Memory B cell (primary cell): Measurements from ENCODE around the gene SHPK.

ENCODE experiments used
- ATAC-seq: fragments of 150-1000 bp; cut with Tn5 transposase; 2 replicates; pipeline ENCODE4 v1.10.0; 2021; ENCODE audit warnings: low read depth, mild to moderate bottlenecking, moderate library complexity
- DNase-seq, 2 donors: peaks; one replicate each; pipeline ENCODE4 v3.0.0; 2022; ENCODE audit warnings: low spot score in 2 of 2
- H3K27ac Mint-ChIP-seq: one replicate; pipeline ENCODE4 v1.8.0; 2022; ENCODE audit warnings: mild to moderate bottlenecking, moderate library complexity, mixed read lengths
- H3K27me3 Mint-ChIP-seq: one replicate; pipeline ENCODE4 v1.8.0; 2022; ENCODE audit warnings: mixed read lengths
- H3K36me3 Mint-ChIP-seq: one replicate; pipeline ENCODE4 v1.8.0; 2022; ENCODE audit warnings: mild to moderate bottlenecking, mixed read lengths
- H3K4me1 Mint-ChIP-seq: one replicate; pipeline ENCODE4 v1.8.0; 2022; ENCODE audit warnings: mixed read lengths
- H3K4me3 Mint-ChIP-seq: one replicate; pipeline ENCODE4 v1.8.0; 2022; ENCODE audit warnings: mild to moderate bottlenecking, moderate library complexity, mixed read lengths
- H3K9me3 Mint-ChIP-seq: one replicate; pipeline ENCODE4 v1.8.0; 2022; ENCODE audit warnings: mixed read lengths

Gene SHPK, protein sequence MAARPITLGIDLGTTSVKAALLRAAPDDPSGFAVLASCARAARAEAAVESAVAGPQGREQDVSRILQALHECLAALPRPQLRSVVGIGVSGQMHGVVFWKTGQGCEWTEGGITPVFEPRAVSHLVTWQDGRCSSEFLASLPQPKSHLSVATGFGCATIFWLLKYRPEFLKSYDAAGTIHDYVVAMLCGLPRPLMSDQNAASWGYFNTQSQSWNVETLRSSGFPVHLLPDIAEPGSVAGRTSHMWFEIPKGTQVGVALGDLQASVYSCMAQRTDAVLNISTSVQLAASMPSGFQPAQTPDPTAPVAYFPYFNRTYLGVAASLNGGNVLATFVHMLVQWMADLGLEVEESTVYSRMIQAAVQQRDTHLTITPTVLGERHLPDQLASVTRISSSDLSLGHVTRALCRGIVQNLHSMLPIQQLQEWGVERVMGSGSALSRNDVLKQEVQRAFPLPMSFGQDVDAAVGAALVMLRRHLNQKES

DNA sequence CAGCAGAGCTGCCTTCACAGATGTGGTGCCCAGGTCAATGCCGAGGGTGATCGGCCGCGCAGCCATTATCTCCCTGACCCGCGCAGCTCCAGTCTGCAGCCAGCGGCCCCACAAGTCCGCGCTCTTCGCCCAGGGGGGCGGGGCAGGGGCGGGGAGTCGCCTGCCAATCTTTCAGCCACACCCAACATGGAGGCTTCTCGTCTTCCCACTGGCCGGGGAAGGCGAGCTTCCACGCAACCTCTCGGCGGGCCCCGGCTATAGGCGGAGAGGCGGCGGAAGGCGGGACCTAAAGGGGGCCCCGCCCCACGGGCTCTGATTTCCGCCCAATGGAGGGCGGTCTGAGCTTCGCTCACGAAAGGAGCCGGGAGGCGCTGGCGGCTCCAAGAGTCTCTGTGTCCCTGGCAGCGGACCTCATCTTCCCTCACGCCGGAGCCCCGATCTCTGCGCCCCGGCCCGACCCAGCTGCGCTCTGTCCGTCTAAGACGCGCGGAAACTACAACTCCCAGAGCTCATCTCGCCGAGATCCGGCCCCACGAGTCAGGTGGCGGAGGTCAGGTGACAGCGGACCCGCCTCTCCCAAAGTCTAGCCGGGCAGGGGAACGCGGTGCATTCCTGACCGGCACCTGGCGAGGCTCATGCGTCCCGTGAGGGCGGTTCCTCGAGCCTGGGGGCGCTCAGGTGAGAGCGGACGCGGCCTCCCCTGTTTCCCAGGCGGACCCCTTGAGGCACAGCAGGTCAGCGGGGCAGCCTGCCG, at the start of gene SHPK, which contains the start of gene CTNS:
SHPK (minus strand) TSS at position 97 of the 754 bp plus-strand sequence; CDS start at position 66, 31 bp downstream.
CTNS (plus strand) TSS at position 607 of the 754 bp plus-strand sequence. CDS start 3,447 bp downstream, outside the sequence.
- Mint-ChIP-seq H3K36me3 (no peaks in the 10 kb centered on the region), H3K27me3 (no peaks in the 10 kb centered on the region), H3K4me3 (peak within 1 kb of the TSS; percentile 95), H3K9me3 (peaks cover 1% of the 10 kb centered on the region), H3K4me1 (peaks cover 25% of the 10 kb centered on the region), H3K27ac (peak within 1 kb of the TSS; percentile 96)
- ATAC-seq (peak; percentile 95), DNase-seq (peak; percentile 93 to 95)

DNA sequence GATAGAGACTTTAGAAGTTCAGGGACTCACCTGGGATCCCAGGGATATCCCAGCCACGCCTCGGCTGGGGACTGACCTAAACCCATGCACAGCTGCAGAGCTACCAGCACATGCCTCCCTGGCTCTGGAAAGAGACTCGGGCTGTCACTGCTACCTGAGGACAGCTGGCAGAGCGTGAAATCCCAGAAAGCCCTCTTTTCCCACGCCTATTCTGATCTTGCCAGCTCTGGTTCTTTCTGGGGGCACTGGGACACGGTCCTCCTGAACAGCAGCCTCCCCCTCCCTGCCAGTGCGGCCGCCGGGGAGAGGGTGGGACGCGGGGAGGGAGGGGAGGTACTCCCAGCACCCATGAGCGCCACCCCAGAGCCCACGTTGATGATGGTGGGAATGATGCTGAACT, 49.1 kb upstream of the SHPK start:
- no peaks in the 10 kb centered on the region for H3K9me3 Mint-ChIP-seq
- DNase-seq (peak in 1 of 2 donors; percentile 47), ATAC-seq (no peak)
- peaks cover 39% of the 10 kb centered on the region for H3K4me1 Mint-ChIP-seq
- H3K27ac Mint-ChIP-seq = peak overlapping the region; percentile 80
- H3K4me3 Mint-ChIP-seq = no peak overlapping the region
- peaks cover 29% of the 10 kb centered on the region for H3K36me3 Mint-ChIP-seq
- H3K27me3 Mint-ChIP-seq = no peaks in the 10 kb centered on the region

DNA sequence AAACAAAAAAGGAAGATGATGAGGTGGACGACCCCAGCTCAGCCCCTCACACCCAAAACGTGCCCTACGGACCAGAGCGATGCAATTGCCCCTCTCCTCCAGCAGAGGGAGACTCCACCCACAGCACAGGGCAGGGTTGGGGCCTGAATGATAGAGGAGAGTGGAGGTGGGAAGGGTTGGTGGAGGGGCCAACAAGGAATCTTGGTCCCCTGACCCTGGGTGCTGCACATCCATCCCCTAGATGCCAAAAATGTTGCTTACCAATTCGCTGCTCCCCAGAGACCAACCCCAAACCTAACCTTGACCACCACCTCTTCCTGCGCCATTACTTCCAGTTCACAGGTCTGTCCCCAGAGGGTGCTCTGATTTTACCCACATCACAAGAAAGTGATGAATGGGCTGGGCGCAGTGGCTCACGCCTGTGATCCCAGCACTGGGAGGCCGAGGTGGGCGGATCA, 47.0 kb upstream of the SHPK start:
- ATAC-seq = peak; percentile 75
- peaks cover 19% of the 10 kb centered on the region for H3K36me3 Mint-ChIP-seq
- H3K9me3 Mint-ChIP-seq = no peaks in the 10 kb centered on the region
- peak; percentile 74 for DNase-seq
- peaks cover 30% of the 10 kb centered on the region for H3K4me1 Mint-ChIP-seq
- H3K27me3 Mint-ChIP-seq = no peaks in the 10 kb centered on the region
- peak overlapping the region; percentile 53 for H3K27ac Mint-ChIP-seq
- peak overlapping the region; percentile 13 for H3K4me3 Mint-ChIP-seq

DNA sequence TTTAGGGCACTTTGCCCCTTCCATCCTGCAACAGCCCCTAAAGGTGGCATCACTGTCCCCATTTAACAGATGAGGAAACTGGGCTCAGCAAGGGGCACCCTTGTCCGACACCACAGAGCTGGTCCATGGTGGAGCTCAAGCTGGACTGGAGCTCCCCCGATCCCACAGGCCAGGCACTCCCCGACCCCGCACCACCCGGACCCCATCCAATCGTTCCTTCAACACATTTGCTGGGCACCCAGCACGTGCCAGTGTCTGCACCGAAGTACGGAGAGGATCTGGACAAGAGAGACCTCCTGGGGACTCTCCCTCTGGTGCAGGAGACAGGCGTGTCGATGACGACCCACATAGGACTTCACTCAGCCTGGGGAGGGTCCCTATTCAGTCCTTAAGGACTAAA, 46.0 kb upstream of the SHPK start:
- Mint-ChIP-seq H3K4me3 (no peak overlapping the region), H3K27ac (no peak overlapping the region), H3K36me3 (peaks cover 23% of the 10 kb centered on the region), H3K4me1 (peaks cover 30% of the 10 kb centered on the region), H3K9me3 (no peaks in the 10 kb centered on the region), H3K27me3 (no peaks in the 10 kb centered on the region)
- no peak for ATAC-seq
- no peak for DNase-seq

DNA sequence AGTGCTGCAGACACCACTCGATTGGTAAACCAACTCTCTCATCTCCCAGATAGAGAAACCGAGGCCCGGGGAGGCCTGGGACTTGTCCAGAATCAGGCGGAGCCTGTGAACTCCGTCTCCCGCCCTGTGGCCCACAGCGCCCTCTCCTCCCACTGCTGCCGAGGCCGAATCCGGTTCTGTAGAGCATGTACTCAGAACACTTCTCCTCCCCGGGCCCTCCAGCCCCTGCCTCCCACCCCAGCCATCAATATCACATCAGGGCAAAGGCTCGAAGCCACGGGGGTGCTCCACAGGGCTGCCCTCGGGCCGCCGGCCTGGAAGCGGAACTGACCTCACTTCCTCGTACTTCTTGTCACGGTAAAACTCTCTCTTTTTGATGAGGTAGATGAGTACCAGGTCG, 45.5 kb upstream of the SHPK start:
- Mint-ChIP-seq H3K4me1 (peaks cover 30% of the 10 kb centered on the region), H3K27ac (no peak overlapping the region), H3K36me3 (peaks cover 23% of the 10 kb centered on the region), H3K27me3 (no peaks in the 10 kb centered on the region), H3K4me3 (no peak overlapping the region), H3K9me3 (no peaks in the 10 kb centered on the region)
- ATAC-seq (no peak), DNase-seq (no peak)

DNA sequence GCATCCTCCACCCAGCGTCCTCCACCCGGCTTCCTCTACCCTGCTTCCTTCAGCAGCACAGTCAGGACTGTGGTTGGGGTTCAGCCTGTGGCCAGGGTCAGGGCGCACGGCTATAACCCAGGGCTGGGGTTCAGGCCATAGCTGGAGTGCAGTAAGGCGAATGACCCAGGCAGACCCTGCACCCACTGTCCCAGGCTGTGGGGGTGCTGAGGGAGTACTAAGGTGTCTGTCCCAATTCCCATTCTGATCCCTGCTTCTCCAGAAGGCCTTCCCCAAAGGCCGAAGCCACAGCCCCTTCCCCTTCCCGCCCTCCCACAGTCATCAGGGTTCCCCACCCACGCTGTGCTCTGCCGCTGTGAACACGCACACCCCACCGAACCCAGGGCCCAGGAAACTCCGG, 45.0 kb upstream of the SHPK start:
- no peak for DNase-seq
- no peak overlapping the region for H3K27ac Mint-ChIP-seq
- H3K27me3 Mint-ChIP-seq = no peaks in the 10 kb centered on the region
- H3K4me3 Mint-ChIP-seq = no peak overlapping the region
- no peaks in the 10 kb centered on the region for H3K9me3 Mint-ChIP-seq
- ATAC-seq = no peak
- peaks cover 30% of the 10 kb centered on the region for H3K4me1 Mint-ChIP-seq
- peaks cover 23% of the 10 kb centered on the region for H3K36me3 Mint-ChIP-seq

DNA sequence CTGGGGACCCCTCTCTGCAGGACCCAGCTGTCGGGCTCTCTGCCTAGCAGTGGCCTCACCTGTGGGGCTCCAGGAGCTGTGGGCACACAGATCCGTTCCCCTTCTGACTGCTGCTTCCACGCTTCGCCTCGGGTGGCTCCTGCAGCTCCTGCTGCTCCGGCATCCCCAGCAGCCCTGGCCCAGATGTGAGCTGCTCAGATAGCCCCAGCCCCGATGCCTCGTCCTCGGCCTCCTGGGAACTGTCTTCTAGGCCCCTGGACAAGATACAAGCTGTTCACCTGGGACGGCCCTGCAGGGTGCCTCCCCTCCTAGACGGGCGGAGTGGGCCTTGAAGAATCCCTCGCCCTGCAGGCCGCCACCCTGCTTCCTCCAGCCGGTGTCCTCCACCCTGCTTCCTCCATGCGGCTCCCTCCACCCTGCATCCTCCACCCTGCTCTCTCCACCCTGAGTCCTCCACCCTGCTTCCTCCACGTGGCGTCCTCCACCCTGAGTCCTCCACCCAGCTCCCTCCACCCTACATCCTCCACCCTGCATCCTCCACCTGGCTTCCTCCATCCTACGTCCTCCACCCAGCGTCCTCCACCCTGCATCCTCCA, 43.6 kb upstream of the SHPK start:
- peaks cover 26% of the 10 kb centered on the region for H3K36me3 Mint-ChIP-seq
- H3K9me3 Mint-ChIP-seq = no peaks in the 10 kb centered on the region
- H3K4me1 Mint-ChIP-seq = peaks cover 27% of the 10 kb centered on the region
- no peaks in the 10 kb centered on the region for H3K27me3 Mint-ChIP-seq
- ATAC-seq = no peak
- DNase-seq = no peak
- H3K27ac Mint-ChIP-seq = peak overlapping the region; percentile 73
- H3K4me3 Mint-ChIP-seq = no peak overlapping the region

DNA sequence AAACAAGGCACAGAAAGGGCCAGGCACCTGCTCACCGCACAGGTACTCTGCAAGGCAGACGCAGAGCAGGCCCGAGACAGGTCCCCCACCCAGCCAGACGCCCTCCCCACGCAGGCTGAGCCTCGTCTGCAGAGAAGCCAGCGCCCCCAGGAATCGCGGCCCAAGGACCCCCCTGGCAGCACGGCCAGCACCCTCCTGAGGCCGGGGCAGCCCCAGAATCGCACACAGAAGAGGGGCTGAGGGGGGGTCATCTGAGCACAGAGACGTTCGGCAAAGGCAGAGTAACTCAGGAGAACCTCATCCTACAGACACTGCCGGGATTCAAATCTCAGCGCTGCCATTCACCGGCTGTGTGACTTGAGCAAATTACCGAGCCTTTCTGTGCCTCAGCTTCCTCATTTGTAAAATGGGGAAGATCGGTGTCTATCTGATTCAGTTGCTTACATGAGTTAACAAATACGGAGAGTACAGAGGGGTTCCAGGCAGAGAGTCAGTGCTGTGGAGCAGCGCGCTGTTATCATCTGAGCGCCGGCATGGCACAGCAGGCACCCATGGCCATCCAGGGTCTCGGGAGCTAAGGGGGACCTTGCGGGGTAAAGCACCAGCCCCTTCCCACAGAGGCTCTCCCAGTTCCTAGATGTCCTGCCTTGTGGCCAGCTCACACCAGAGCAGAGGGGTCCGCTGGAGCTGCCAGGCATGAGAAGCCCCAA, 42.9 kb upstream of the SHPK start:
- no peak for ATAC-seq
- no peaks in the 10 kb centered on the region for H3K9me3 Mint-ChIP-seq

DNA sequence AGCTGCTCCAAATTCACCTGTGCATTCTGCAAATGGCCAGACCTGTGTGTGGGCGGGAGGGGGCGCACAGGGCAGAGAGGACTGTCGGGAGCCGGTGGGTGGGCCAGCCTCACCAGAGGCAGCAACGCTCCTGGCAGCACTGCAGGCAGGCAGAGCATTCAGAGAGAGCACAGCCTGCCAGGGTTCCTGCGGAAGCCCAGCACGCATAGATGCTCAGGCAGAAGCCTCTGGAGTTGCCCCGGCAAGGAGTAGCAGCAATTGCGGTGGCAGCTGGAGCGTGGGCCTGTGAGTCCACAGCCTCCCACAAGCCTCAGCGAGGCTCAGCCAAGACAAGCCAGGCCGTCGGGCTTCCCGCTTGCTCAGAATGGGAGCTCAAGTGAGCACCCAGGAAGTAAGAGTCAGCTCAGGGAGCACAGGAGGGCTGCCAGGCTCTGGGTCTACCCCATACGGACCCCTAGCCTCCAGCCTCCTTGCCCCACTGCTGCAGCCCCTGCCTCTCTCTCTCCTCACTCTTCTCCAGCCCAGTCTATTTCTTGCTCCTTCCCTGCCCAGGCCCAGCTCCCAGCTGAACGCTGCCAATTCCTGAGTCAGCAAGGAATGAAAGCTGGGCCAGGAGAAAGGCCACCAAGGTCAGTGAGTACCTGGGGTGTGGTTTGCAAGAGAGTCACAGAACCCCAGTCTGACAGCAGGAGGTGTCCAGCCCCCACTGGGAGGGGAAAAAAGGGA, 42.2 kb upstream of the SHPK start:
- no peaks in the 10 kb centered on the region for H3K27me3 Mint-ChIP-seq
- no peaks in the 10 kb centered on the region for H3K9me3 Mint-ChIP-seq
- H3K36me3 Mint-ChIP-seq = peaks cover 25% of the 10 kb centered on the region
- peaks cover 24% of the 10 kb centered on the region for H3K4me1 Mint-ChIP-seq
- no peak overlapping the region for H3K4me3 Mint-ChIP-seq
- ATAC-seq (no peak), DNase-seq (no peak)
- no peak overlapping the region for H3K27ac Mint-ChIP-seq

More for the DNA sequence above, 42.9 kb upstream of the SHPK start:
- Mint-ChIP-seq H3K27me3 (no peaks in the 10 kb centered on the region), H3K4me3 (no peak overlapping the region), H3K36me3 (peaks cover 26% of the 10 kb centered on the region), H3K27ac (no peak overlapping the region), H3K4me1 (peaks cover 25% of the 10 kb centered on the region)
- DNase-seq = no peak

DNA sequence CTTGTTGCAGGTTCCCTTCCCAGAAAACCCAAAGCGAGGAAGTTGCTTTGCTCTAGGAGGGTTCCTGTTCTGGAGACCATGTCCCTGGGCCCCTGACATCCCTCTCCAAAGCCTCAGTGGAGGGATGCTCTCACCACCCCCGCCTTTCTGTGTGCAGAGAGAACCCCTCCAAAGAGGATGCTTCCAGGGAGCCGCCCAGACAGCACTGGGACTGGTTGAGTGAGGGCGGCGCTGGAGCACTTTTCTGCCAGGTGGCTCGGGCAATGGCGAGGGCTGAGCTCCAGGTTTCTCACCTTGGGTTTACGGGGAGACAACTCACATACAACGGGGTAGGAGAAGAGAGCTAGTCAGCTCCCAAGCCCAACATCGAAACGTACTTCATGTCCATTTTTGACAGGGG, 39.8 kb upstream of the SHPK start:
- no peak for DNase-seq
- no peak overlapping the region for H3K27ac Mint-ChIP-seq
- no peaks in the 10 kb centered on the region for H3K27me3 Mint-ChIP-seq
- peaks cover 16% of the 10 kb centered on the region for H3K36me3 Mint-ChIP-seq
- no peaks in the 10 kb centered on the region for H3K9me3 Mint-ChIP-seq
- peaks cover 18% of the 10 kb centered on the region for H3K4me1 Mint-ChIP-seq
- ATAC-seq = no peak
- no peak overlapping the region for H3K4me3 Mint-ChIP-seq

DNA sequence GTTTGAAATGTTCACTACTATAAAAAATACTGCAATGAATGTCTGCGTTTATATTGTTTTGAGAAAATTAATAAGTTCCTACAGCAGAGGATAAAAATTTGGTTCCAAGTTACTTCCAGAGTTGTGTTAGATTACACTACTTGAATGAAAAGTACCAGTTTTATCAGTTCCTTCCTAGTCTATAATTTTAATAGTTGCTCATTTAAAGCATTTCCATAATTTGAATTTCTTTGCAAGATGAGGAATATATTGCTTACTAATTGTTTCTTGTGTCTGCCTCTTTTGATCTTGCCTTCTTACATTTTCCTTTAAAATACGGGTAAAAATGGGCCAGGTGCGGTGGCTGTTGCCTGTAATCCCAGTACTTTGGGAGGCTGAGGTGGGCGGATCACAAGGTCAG, 36.5 kb upstream of the SHPK start:
- H3K36me3 Mint-ChIP-seq = peaks cover 6% of the 10 kb centered on the region
- ATAC-seq (no peak), DNase-seq (no peak)
- peaks cover 15% of the 10 kb centered on the region for H3K4me1 Mint-ChIP-seq
- no peak overlapping the region for H3K4me3 Mint-ChIP-seq
- no peaks in the 10 kb centered on the region for H3K9me3 Mint-ChIP-seq
- no peak overlapping the region for H3K27ac Mint-ChIP-seq
- H3K27me3 Mint-ChIP-seq = no peaks in the 10 kb centered on the region

DNA sequence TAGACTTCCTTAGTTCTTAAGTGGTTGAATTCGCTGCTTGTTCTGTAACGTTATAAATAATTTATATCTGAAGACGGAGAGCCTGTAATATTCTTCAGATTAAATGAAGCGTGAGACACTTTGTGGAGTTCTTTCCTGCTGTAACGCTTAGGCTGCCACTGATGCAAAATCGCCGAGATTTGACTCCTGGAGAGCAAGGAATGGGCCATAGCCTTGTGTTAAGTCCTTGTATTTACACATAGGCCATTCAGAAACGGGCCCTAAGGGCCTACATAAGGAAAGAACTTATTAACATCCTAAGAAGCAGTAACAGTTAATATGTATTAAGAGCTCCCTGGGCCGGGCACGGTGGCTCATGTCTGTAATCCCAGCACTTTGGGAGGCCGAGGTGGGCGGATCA, 33.5 kb upstream of the SHPK start:
- peak overlapping the region; percentile 97 for H3K27ac Mint-ChIP-seq
- DNase-seq (no peak), ATAC-seq (no peak)
- peaks cover 21% of the 10 kb centered on the region for H3K4me1 Mint-ChIP-seq
- no peaks in the 10 kb centered on the region for H3K27me3 Mint-ChIP-seq
- peak overlapping the region; percentile 98 for H3K4me3 Mint-ChIP-seq
- peaks cover 5% of the 10 kb centered on the region for H3K36me3 Mint-ChIP-seq
- no peaks in the 10 kb centered on the region for H3K9me3 Mint-ChIP-seq

DNA sequence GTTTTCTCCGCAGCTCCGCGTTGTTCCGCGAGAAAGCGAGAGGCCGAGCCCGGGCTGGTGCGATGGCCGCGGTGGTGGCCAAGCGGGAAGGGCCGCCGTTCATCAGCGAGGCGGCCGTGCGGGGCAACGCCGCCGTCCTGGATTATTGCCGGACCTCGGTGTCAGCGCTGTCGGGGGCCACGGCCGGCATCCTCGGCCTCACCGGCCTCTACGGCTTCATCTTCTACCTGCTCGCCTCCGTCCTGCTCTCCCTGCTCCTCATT, 33.0 kb upstream of the SHPK start:
- H3K4me1 Mint-ChIP-seq = peaks cover 21% of the 10 kb centered on the region
- peak overlapping the region; percentile 97 for H3K27ac Mint-ChIP-seq
- DNase-seq (no peak), ATAC-seq (no peak)
- no peaks in the 10 kb centered on the region for H3K9me3 Mint-ChIP-seq
- peaks cover 5% of the 10 kb centered on the region for H3K36me3 Mint-ChIP-seq
- H3K27me3 Mint-ChIP-seq = no peaks in the 10 kb centered on the region
- peak overlapping the region; percentile 98 for H3K4me3 Mint-ChIP-seq
